Pancreas (tissue), 10 donors: ENCODE results near the gene SNX27. TPM values are rescaled to one million over a fixed set of nuclear protein-coding genes. Genes with fewer than 3 reads are reported as not detected.

Experiments used
- ATAC-seq, 4 donors: fragments of 200-7000 bp; cut with Tn5 transposase; one replicate each; pipeline versions ENCODE4 v1.8.0 to v1.9.1; 2020; ENCODE audit warnings: mild to moderate bottlenecking in 4 of 4, moderate library complexity in 4 of 4
- DNase-seq, 6 donors: peaks; one replicate each; pipeline ENCODE4 v3.0.0-alpha.2; 2020
- FAIRE-seq: peaks from 2 replicates; lab custom pipeline; 2012; peaks lifted over from hg19 to GRCh38; lab: Jason Lieb, UNC
- H3K27ac ChIP-seq, 4 donors: fragments of 200-600 bp; sonication (generic); 1 replicate in 3 of 4; 2 replicates in 1 of 4; pipeline versions ENCODE4 v1.5.0 to v1.8.0; 2020
- H3K27me3 ChIP-seq, 4 donors: fragments of 200-600 bp; one replicate each; pipeline ENCODE4 v1.8.0; 2021
- H3K36me3 ChIP-seq, 3 donors: fragments of 200-600 bp; sonication (generic) in 1 of 3; one replicate each; pipeline versions ENCODE4 v1.5.0 to v1.8.0; 2020 to 2021
- H3K4me1 ChIP-seq, 3 donors: fragments of 200-600 bp; one replicate each; pipeline ENCODE4 v1.8.0; 2021
- H3K4me3 ChIP-seq, 4 donors: fragments of 200-600 bp; sonication (generic) in 2 of 4; one replicate each; pipeline versions ENCODE4 v1.5.0 to v1.8.0; 2020 to 2021
- H3K9me3 ChIP-seq, 4 donors: fragments of 200-600 bp; one replicate each; pipeline ENCODE4 v1.8.0; 2021
- CTCF ChIP-seq, 4 donors: fragments of 200-600 bp; sonication (generic) in 3 of 4; IDR thresholded peaks; one replicate each; pipeline versions ENCODE4 v1.5.0 to v1.8.0; 2021; ENCODE audit warnings: antibody characterized with exemption in 4 of 4
- WGBS, 2 donors: extraction: QIAGEN DNeasy Blood & Tissue Kit; methylation state at CpG; one replicate each; pipeline ENCODE4 v1.1.7; 2013; 5-methylcytosine and 5-hydroxymethylcytosine counted together
- intact Hi-C, 3 donors: fragments of 100-400 bp; cut with DNase I; formaldehyde crosslinking; loops; one replicate each; pipeline versions ENCODE4 v1.11.1 to v1.14.2; 2022
- polyA plus RNA-seq, 2 donors: library from polyadenylated mRNA; stranded (reverse); fragments of 200-250 nt; gene quantifications; one replicate each; pipeline ENCODE4 v1.2.3, GENCODE V29; 2013
- total RNA-seq, 6 donors: library from RNA; stranded (reverse); fragmentation: NEBNext Ultra II Directional in 4 of 6; extraction: Animal tissue kit (Norgen Biotek cat#: 25700) in 4 of 6; gene quantifications; one replicate each; pipeline versions ENCODE4 v1.2.1 to v1.2.4, GENCODE V29; 2021 to 2023
- donor health status: healthy with polysubstance abuse.
- donor health status: DM: no; HTN: no; CAD: no; lungs with moderate emphysema.
- donor health status: DM: no; HTN: no; CAD: no.
- donor health status: control.
- donor health status: control.
- donor health status: Bipolar disorder and iron deficiency.
- donor health status: DM: yes; HTN: yes; CAD: no.
- donor health status: DM: no; HTN: no; CAD: no.
- donor health status: DM: no; HTN: no; CAD: no.
- donor health status: DM: yes; HTN: yes; CAD: no.

Gene SNX27
- total and polyA plus RNA-seq, 8 donors = 5.9 to 23.4 (median 11.9) TPM

- Histone ChIP-seq H3K36me3 (peaks cover 0 to 17% (median 8%) of the 10 kb centered on the region in 3 donors), H3K27ac (no peak overlapping the region), H3K27me3 (no peaks in the 10 kb centered on the region), H3K4me1 (no peaks in the 10 kb centered on the region), H3K9me3 (no peaks in the 10 kb centered on the region), H3K4me3 (no peak overlapping the region)
- intact Hi-C loops = no loop called here
- 80 to 85% methylated on average over 4 of the region's 4 CpGs for WGBS, 2 donors
- FAIRE-seq (no peak), ATAC-seq (no peak), DNase-seq (no peak)
- no peak for TF ChIP-seq CTCF (IDR thresholded peaks at IDR 0.05)
These were observed 77.6 kb downstream of the SNX27 start for GRCh38 chr1:151689494-151689893.

GRCh38 chr1:151692226-151692625, 80.4 kb downstream of the SNX27 start:
- no peaks in the 10 kb centered on the region for H3K4me1 ChIP-seq
- no peak overlapping the region for H3K4me3 ChIP-seq
- no peaks in the 10 kb centered on the region for H3K9me3 ChIP-seq
- FAIRE-seq = no peak
- no peak for DNase-seq
- no peaks in the 10 kb centered on the region for H3K27me3 ChIP-seq
- peaks cover 0 to 11% (median under 1%) of the 10 kb centered on the region in 3 donors for H3K36me3 ChIP-seq
- intact Hi-C loops = no loop called here
- WGBS, 2 donors = 89 to 95% methylated on average over 3 of the region's 3 CpGs
- no peak for TF ChIP-seq CTCF (IDR thresholded peaks at IDR 0.05)
- ATAC-seq = no peak
- H3K27ac ChIP-seq = no peak overlapping the region

- H3K4me3 ChIP-seq = no peak overlapping the region
- DNase-seq (no peak), ATAC-seq (peak in 3 of 4 donors; percentile 66 to 72 (median 69)), FAIRE-seq (no peak)
- H3K36me3 ChIP-seq = peaks cover 0 to 11% (median 4%) of the 10 kb centered on the region in 3 donors
- H3K27ac ChIP-seq = no peak overlapping the region
- H3K9me3 ChIP-seq = no peaks in the 10 kb centered on the region
- TF ChIP-seq CTCF (IDR thresholded peaks at IDR 0.05) = peak in 2 of 4 donors; percentile 31 to 35
- WGBS, 2 donors = 79% methylated on average over 4 of the region's 4 CpGs
- H3K4me1 ChIP-seq = no peaks in the 10 kb centered on the region
- H3K27me3 ChIP-seq = no peaks in the 10 kb centered on the region
- intact Hi-C loops = no loop called here
These were observed 81.3 kb downstream of the SNX27 start for GRCh38 chr1:151693057-151693651.

GRCh38 chr1:151701515-151701914, 89.7 kb downstream of the SNX27 start:
- no peak for TF ChIP-seq CTCF (IDR thresholded peaks at IDR 0.05)
- no peak for FAIRE-seq
- Histone ChIP-seq H3K27me3 (no peaks in the 10 kb centered on the region), H3K27ac (no peak overlapping the region), H3K36me3 (peaks cover 0 to 10% (median 4%) of the 10 kb centered on the region in 3 donors), H3K4me1 (no peaks in the 10 kb centered on the region), H3K4me3 (no peak overlapping the region), H3K9me3 (no peaks in the 10 kb centered on the region)
- intact Hi-C loops = no loop called here
- WGBS, 2 donors = 89 to 99% methylated on average over 5 of the region's 5 CpGs
- DNase-seq = no peak
- ATAC-seq = no peak

GRCh38 chr1:151702936-151703335, 91.1 kb downstream of the SNX27 start:
- Histone ChIP-seq H3K4me3 (no peak overlapping the region), H3K9me3 (no peaks in the 10 kb centered on the region), H3K27ac (no peak overlapping the region), H3K4me1 (no peaks in the 10 kb centered on the region), H3K36me3 (peaks cover 0 to 10% (median 0%) of the 10 kb centered on the region in 3 donors), H3K27me3 (no peaks in the 10 kb centered on the region)
- TF ChIP-seq CTCF (IDR thresholded peaks at IDR 0.05) = no peak
- FAIRE-seq (no peak), DNase-seq (no peak), ATAC-seq (no peak)
- intact Hi-C loops = no loop called here
- 46 to 47% methylated on average over 8 of the region's 8 CpGs for WGBS, 2 donors
